Breast epithelium (tissue), 3 donors: Measurements from ENCODE around the gene SLC30A10.

Experiments
- CTCF ChIP-seq, 3 donors: fragments of 450-650 bp; IDR thresholded peaks; one replicate each; pipeline ENCODE4 v1.5.1; 2016 to 2017; ENCODE audit warnings: antibody characterized with exemption in 3 of 3, mild to moderate bottlenecking in 3 of 3, moderate library complexity in 3 of 3
- POLR2A ChIP-seq: fragments of 450-650 bp; IDR thresholded peaks from one replicate; pipeline ENCODE4 v1.6.1; 2016; ENCODE audit warnings: antibody characterized with exemption, mild to moderate bottlenecking, moderate library complexity
- POLR2AphosphoS5 ChIP-seq, 3 donors: sonication (generic); formaldehyde crosslinking; IDR thresholded peaks; one replicate each; pipeline ENCODE4 v1.6.1; 2017; ENCODE audit warnings: antibody characterized with exemption in 3 of 3

GRCh38 chr1:219965285-219966070, 37.1 kb upstream of the SLC30A10 start:
- TF ChIP-seq POLR2A (no peak), CTCF (IDR thresholded peaks at IDR 0.05) (no peak), POLR2AphosphoS5 (IDR thresholded peaks at IDR 0.05) (no peak)
